Activated CD4-positive, alpha-beta T cell treated with anti-CD3 and anti-CD28 coated beads, Interleukin-2, amount 10 ng/mL, durations not matched to agents 24 days and 14 days (primary cell): ENCODE results near the gene SPTLC2. TPM values are rescaled to one million over a fixed set of nuclear protein-coding genes. Genes with fewer than 3 reads are reported as not detected.
"Not testable (repeated sequence)": the region's sequence is repeated elsewhere in the genome, so short reads cannot be mapped to it uniquely, and the experiment has no call there.

Experiments
- DNase-seq: peaks from one replicate; pipeline ENCODE4 v3.0.0; 2022
- H3K27ac Mint-ChIP-seq: one replicate; pipeline ENCODE4 v1.8.0; 2022; ENCODE audit warnings: mild to moderate bottlenecking, mixed read lengths
- H3K27me3 Mint-ChIP-seq: one replicate; pipeline ENCODE4 v1.8.0; 2022; ENCODE audit warnings: mixed read lengths
- H3K36me3 Mint-ChIP-seq: one replicate; pipeline ENCODE4 v1.8.0; 2022; ENCODE audit warnings: low read depth, mild to moderate bottlenecking, mixed read lengths
- H3K4me1 Mint-ChIP-seq: one replicate; pipeline ENCODE4 v1.8.0; 2021; ENCODE audit warnings: mixed read lengths
- H3K4me3 Mint-ChIP-seq: one replicate; pipeline ENCODE4 v1.8.0; 2022; ENCODE audit warnings: mild to moderate bottlenecking, moderate library complexity, mixed read lengths
- H3K9me3 Mint-ChIP-seq: one replicate; pipeline ENCODE4 v1.8.0; 2021; ENCODE audit warnings: mixed read lengths
- intact Hi-C: fragments of 100-400 bp; cut with micrococcal nuclease; formaldehyde crosslinking; loops from one replicate; pipeline ENCODE4 v1.15.1; 2023
- total RNA-seq: library from RNA; stranded (reverse); gene quantifications from 2 replicates; pipeline ENCODE4 v1.2.3, GENCODE V29; 2022

The SPTLC2 gene
- total RNA-seq, 1 donor from 2014 or later, result 26.6 TPM

DNA sequence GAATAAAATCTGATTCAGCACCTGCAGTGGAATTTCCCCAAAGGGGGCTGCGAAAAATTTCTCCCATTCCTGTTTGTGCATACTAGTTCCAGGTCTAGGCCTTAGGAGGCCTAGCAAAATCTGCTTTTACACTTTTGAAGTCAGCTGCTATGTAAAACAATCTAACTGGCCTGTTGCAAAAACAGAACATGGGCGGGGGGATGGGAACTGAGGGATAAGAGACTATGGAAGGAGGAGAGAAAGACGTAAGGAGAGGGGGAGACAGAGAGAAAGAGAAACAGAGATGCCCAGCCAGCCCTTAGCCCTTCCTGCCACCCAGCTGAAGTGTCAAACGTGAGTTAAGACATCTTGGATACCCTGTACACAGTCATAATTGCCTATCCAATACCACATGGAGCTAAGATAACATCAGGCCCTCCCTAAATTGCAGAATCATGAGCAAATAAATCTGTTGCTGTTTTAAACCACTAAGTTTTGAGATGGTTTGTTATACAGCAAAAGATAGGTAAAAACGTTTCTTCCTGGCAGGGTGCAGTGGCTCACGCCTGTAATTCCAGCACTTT lies 45.6 kb downstream of the SPTLC2 start:
- H3K27ac Mint-ChIP-seq, result no peak overlapping the region
- no peaks in the 10 kb centered on the region for H3K9me3 Mint-ChIP-seq
- peaks cover 13% of the 10 kb centered on the region for H3K4me1 Mint-ChIP-seq
- no peak overlapping the region for H3K4me3 Mint-ChIP-seq
- intact Hi-C loops, result no loop called here
- DNase-seq, result no peak
- H3K36me3 Mint-ChIP-seq, result peaks cover 40% of the 10 kb centered on the region
- H3K27me3 Mint-ChIP-seq, result no peaks in the 10 kb centered on the region

DNA sequence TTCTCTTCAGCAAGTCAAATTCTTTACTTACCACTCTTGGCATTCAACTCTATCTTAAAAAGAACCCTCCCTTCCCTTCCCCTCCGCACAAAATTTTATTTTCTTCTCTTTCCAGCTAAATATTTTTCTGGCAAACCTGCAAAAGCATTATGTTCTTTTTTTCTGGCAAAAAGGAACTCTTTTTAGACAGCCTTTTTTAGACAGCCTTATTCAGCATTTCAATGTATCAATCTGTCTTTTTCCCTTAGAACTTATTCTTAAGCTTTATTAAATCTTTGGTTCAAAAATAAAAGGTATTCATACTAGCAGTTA lies 50.5 kb downstream of the SPTLC2 start:
- intact Hi-C loops, result loop anchor here (5.0 kb wide), 1 partner anchor 51 kb away; the partner anchor contains the start of gene SPTLC2
- DNase-seq, result no peak
- Mint-ChIP-seq H3K27ac (no peak overlapping the region), H3K4me3 (no peak overlapping the region), H3K36me3 (peaks cover 34% of the 10 kb centered on the region), H3K9me3 (no peaks in the 10 kb centered on the region), H3K27me3 (no peaks in the 10 kb centered on the region), H3K4me1 (peaks cover 18% of the 10 kb centered on the region)

DNA sequence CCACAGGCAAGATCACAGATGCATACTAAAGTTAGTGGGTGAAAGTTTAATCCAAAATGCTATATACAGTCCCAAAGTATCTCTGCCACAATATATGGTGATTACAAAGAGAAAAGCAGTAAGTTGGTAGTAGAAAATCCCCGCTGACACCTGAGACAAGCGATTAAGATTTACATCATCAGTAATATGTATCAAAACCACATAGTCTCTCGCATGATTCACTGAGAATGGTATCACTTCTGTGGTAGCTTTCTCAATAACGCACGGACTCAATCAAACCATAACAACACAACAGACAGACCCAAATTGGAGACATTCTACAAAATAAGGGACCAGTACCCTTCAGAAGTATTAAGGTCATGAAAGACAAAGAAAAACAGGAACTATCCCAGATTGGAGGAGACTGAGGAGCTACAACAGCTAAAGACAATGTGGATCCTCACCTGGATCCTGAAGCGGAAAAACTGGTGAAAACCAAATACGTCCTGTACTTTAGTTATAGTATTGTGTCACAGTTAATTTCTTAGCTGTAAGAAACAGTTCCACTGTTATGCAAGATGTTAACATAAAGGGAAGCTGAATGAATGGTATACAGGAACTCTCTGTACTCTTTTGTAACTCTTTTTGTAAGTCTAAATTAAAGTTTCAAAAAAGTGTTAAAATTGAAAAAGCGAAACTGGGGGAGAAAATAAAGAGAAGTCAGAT lies 51.0 kb downstream of the SPTLC2 start:
- Mint-ChIP-seq H3K4me3 (no peak overlapping the region), H3K36me3 (peaks cover 34% of the 10 kb centered on the region), H3K4me1 (peaks cover 15% of the 10 kb centered on the region), H3K9me3 (no peaks in the 10 kb centered on the region), H3K27ac (peak overlapping the region; percentile 28), H3K27me3 (no peaks in the 10 kb centered on the region)
- intact Hi-C loops, result loop anchor here (5.0 kb wide), 1 partner anchor 52 kb away; the partner anchor contains the start of gene SPTLC2
- DNase-seq, result no peak

DNA sequence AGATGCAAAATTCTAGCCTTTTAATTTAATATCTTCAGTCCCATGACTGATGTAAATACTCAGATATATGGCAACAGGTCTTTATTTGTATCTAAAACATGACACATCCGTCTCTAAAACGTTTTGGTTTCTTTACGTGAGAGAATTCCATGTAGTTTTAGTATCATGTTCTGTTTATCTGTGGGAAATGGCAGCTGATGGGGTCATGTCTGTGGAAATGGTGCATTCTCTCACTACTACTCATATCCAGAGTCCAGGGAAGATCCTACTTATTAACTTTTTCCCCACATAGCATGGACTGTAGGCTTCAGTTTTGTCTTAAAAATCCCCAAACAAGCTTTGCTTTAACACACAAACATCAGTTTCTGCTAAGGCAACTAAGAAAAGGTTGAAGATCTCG lies 53.8 kb downstream of the SPTLC2 start:
- Mint-ChIP-seq H3K36me3 (peaks cover 29% of the 10 kb centered on the region), H3K27ac (no peak overlapping the region)
- intact Hi-C loops, result no loop called here

DNA sequence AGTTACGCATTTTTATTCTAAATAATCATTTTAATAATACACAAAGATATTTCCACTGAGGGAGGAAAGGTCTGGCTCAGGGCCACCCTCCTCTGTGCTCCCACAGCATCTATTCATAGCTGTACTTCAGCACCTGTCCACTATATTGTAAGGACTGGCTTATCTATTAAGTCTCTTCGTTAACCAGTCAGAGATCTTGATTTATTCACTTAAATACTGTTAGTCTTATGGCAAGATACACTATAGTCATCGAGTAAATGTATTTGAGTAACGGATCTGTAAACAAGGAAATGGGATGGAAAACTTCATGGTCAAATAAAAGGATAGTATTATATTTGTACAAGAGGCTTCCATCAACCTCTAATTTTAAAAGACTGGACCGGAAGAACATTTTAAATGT lies 54.6 kb downstream of the SPTLC2 start:
- peaks cover 18% of the 10 kb centered on the region for H3K4me1 Mint-ChIP-seq
- no peak overlapping the region for H3K27ac Mint-ChIP-seq

More for the DNA sequence above, 53.8 kb downstream of the SPTLC2 start:
- no peaks in the 10 kb centered on the region for H3K27me3 Mint-ChIP-seq
- no peak overlapping the region for H3K4me3 Mint-ChIP-seq
- H3K9me3 Mint-ChIP-seq, result no peaks in the 10 kb centered on the region
- no peak for DNase-seq
- H3K4me1 Mint-ChIP-seq, result peaks cover 15% of the 10 kb centered on the region

DNA sequence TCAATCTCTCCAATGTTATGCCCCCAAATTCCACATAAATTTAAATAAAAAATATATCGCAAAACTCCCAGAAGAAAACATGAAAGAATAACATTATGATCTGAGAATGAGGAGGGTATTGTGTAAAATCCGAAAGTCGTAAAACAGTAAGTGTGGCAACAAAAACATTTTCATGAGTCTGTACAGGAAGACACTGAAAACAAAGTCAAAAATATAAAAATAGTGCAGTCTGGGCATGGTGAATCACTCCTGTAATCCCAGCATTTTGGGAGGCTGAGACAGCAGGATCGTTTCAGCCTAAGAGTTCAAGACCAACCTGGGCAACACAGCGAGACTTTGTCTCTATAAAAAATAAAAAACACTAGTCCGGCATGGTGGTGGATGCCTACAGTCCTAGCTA lies 57.1 kb downstream of the SPTLC2 start:
- Mint-ChIP-seq H3K27ac (no peak overlapping the region), H3K36me3 (peaks cover 50% of the 10 kb centered on the region), H3K9me3 (no peaks in the 10 kb centered on the region), H3K4me3 (no peak overlapping the region), H3K27me3 (no peaks in the 10 kb centered on the region), H3K4me1 (peaks cover 18% of the 10 kb centered on the region)
- intact Hi-C loops, result loop anchor here (10.0 kb wide), 2 partner anchors 145 to 185 kb away; partner anchors contain the start of genes ALKBH1, SAMD15, SLIRP and TMED8
- peak; percentile 38 for DNase-seq

More for the DNA sequence above, 54.6 kb downstream of the SPTLC2 start:
- Mint-ChIP-seq H3K27me3 (no peaks in the 10 kb centered on the region), H3K9me3 (no peaks in the 10 kb centered on the region), H3K36me3 (peaks cover 34% of the 10 kb centered on the region), H3K4me3 (no peak overlapping the region)
- intact Hi-C loops, result no loop called here
- no peak for DNase-seq

DNA sequence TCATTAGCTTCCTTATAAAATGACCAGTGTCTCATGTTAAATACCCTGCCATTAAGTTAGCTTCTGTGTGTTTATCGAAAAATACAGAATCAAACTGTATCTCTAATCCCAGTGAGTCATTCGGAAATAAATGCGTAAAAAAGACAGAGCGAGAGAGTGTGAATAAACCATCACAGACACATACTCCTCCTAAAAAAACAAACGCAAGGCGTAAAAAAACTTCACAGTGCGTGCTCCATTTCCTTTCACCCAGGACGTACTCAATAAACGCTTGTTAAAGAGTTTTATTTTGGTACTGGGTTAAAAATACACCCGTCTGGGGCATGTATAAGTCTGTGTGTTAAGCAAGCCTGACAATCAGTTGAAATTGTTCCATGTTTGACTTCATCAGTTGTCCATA lies 59.0 kb downstream of the SPTLC2 start:
- H3K36me3 Mint-ChIP-seq, result peaks cover 55% of the 10 kb centered on the region
- H3K27me3 Mint-ChIP-seq, result no peaks in the 10 kb centered on the region
- peak overlapping the region; percentile 83 for H3K27ac Mint-ChIP-seq
- DNase-seq, result no peak
- peaks cover 21% of the 10 kb centered on the region for H3K4me1 Mint-ChIP-seq
- no peaks in the 10 kb centered on the region for H3K9me3 Mint-ChIP-seq
- intact Hi-C loops, result loop anchor here (10.0 kb wide), 2 partner anchors 147 to 183 kb away; partner anchors contain the start of genes ALKBH1, SAMD15, SLIRP and TMED8
- peak overlapping the region; percentile 47 for H3K4me3 Mint-ChIP-seq

DNA sequence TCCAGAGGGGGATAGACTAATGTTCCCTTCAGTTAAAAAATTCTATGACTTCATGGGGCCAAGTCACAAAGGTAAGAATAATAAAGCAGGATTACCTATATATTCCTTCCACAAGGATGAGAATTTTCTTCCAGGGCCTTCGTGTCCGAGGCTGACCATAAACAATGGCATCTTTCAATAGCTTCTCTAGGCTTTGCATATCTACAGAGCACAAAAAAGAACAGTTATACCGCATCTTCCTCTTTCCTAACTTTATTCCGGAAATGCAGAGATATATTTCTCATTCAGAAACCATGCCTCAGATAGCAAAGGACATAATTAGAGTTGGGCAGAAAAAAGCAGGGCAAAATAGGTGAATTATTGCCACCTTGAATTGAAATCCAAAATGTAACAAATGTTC lies 59.5 kb downstream of the SPTLC2 start:
- no peaks in the 10 kb centered on the region for H3K27me3 Mint-ChIP-seq
- H3K4me1 Mint-ChIP-seq, result peaks cover 21% of the 10 kb centered on the region
- no peaks in the 10 kb centered on the region for H3K9me3 Mint-ChIP-seq
- peak overlapping the region; percentile 47 for H3K4me3 Mint-ChIP-seq
- H3K36me3 Mint-ChIP-seq, result peaks cover 55% of the 10 kb centered on the region
- no peak for DNase-seq
- intact Hi-C loops, result loop anchor here (10.0 kb wide), 2 partner anchors 148 to 182 kb away; partner anchors contain the start of genes ALKBH1, SAMD15, SLIRP and TMED8
- H3K27ac Mint-ChIP-seq, result peak overlapping the region; percentile 83

DNA sequence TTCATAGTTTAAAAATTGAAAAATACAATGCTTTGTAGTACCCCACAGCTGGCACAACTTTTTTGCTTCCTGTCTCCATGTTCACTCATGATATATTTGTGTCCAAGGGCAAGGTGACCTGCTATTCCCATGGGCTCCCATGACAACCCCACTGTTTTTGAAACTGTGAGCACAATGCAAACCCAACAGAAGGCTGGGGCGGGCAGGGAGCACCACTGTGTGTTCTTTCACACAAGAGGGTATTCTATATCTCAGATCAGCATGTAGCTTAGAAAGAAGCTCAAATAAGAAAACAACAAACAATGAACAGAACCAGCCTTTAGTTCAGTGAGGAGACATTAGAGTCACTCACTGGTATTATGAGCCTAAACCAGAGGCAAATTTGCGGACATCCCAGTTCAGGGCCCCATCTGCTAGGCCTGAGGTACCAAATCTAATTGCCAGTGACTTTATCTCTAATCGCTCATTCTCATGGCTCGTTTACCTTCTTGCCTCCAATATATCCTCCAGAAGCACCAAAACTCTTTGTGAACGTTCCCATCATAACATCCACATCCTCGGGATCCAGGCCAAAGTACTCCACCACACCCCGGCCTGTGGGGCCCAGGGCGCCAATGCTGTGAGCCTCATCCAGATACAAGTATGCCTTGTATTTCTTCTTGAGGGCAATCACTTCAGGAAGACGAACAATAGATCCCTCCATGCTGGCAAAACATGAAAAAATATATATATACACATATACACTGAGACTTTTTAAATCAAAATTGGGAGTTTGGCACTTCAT lies 61.4 kb downstream of the SPTLC2 start:
- Mint-ChIP-seq H3K4me3 (peak overlapping the region; percentile 70), H3K9me3 (no peaks in the 10 kb centered on the region), H3K4me1 (peaks cover 19% of the 10 kb centered on the region), H3K27ac (peak overlapping the region; percentile 84), H3K36me3 (peaks cover 44% of the 10 kb centered on the region), H3K27me3 (no peaks in the 10 kb centered on the region)
- intact Hi-C loops, result loop anchor here (5.0 to 10.0 kb wide), 5 partner anchors 62 to 403 kb away; partner anchors contain the start of genes ALKBH1, GSTZ1, POMT2 and SAMD15
- DNase-seq, result no peak

DNA sequence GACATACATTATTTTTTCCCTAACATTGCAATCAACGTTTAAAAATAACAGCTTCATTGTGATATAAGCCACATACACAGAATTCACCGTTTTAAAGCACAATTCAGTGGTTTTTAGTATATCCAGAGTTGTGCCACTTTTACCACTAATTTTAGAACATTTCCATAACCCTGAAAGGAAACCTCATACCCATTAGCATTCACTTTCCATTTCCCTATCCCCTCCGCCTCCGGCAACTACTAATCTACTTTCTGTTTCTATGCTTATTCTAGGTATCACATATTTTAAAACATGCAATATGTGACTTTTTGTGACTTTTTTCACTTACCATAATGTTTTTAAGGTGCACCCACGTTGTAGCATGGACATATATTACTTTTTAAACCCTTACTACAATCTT lies 62.2 kb downstream of the SPTLC2 start:
- peaks cover 19% of the 10 kb centered on the region for H3K4me1 Mint-ChIP-seq
- no peaks in the 10 kb centered on the region for H3K27me3 Mint-ChIP-seq
- peaks cover 46% of the 10 kb centered on the region for H3K36me3 Mint-ChIP-seq
- intact Hi-C loops, result loop anchor here (5.0 to 10.0 kb wide), 5 partner anchors 63 to 402 kb away; partner anchors contain the start of genes ALKBH1, GSTZ1, POMT2 and SAMD15
- no peaks in the 10 kb centered on the region for H3K9me3 Mint-ChIP-seq
- peak; percentile 72 for DNase-seq
- H3K4me3 Mint-ChIP-seq, result peak overlapping the region; percentile 70
- H3K27ac Mint-ChIP-seq, result peak overlapping the region; percentile 84

DNA sequence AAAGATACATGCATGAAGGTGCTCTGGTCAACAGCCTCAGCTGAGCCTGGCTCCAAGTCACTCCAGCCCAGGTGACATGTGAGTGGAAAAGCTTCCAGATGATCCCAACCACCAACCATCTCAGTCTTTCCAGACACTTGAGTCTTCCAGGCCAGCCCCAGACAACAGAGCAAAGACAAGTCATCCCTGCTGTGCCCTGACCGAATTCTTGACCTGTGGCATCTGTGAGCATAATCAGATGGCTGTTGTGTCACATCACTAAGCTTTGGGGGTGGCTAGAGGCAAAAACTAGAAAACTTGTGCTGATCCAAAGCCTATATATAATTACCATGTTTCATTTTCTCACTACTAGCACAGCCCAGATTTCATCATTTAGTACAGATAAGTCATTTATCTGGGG lies 67.0 kb downstream of the SPTLC2 start:
- no peak for DNase-seq
- Mint-ChIP-seq H3K36me3 (peaks cover 47% of the 10 kb centered on the region), H3K9me3 (no peaks in the 10 kb centered on the region), H3K27me3 (no peaks in the 10 kb centered on the region), H3K4me1 (peaks cover 8% of the 10 kb centered on the region), H3K4me3 (no peak overlapping the region), H3K27ac (no peak overlapping the region)
- intact Hi-C loops, result no loop called here

DNA sequence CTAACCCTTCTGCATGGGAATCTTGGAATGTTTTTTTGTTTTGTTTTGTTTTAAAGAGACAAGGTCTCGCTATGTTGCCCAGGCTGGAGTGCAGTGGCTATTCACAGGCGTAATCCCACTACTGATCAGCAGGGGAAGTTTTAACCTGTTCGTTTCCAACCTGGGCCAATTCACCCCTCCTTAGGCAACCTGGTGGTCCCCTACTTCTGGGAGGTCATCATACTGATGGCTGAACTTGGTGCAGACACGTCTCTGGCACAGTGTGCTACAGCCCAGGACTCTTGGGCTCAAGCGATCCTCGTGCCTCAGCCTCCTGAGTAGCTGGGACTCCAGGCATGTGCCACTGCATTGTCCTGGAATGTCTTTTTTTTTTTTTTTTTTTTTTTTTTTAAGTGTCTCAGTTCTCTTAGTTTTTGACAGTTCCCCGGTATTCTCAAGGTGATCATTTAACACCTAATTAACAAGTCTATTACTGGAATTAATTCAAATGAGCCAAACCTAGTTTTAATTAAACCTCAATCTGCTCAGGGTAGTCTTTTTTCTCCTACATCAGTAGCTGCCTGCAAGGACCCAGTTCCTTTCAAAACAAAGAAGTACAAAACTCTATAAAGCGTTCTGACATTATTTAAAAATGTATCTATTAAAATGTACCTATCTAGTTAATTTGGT lies 68.8 kb downstream of the SPTLC2 start:
- intact Hi-C loops, result no loop called here
- no peak overlapping the region for H3K27ac Mint-ChIP-seq
- H3K9me3 Mint-ChIP-seq, result no peaks in the 10 kb centered on the region
- H3K36me3 Mint-ChIP-seq, result peaks cover 40% of the 10 kb centered on the region
- H3K4me3 Mint-ChIP-seq, result no peak overlapping the region
- no peaks in the 10 kb centered on the region for H3K27me3 Mint-ChIP-seq
- DNase-seq, result no peak
- H3K4me1 Mint-ChIP-seq, result peaks cover 2% of the 10 kb centered on the region

DNA sequence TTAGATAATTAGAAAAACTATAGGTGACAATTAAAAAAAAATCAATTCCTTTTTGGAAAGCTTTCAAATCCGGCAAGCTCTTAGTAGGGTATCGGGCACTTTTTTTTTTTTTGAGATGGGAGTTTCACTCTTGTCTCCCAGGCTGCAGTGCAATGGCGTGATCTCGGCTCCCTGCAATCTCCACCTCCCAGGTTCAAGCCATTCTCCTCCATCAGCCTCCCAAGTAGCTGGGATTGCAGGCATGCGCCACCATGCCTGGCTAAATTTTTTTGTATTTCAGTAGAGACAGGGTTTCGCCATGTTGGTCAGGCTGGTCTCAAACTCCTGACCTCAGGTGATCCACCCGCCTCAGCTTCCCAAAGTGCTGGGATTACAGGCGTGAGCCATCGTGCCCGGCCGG lies 71.3 kb downstream of the SPTLC2 start:
- DNase-seq, H3K27me3 Mint-ChIP-seq, H3K27ac Mint-ChIP-seq, H3K4me1 Mint-ChIP-seq, H3K9me3 Mint-ChIP-seq, H3K4me3 Mint-ChIP-seq, intact Hi-C loops: not testable (repeated sequence)
- H3K36me3 Mint-ChIP-seq, result peaks cover 34% of the 10 kb centered on the region
